Neural cell (in vitro differentiated cells): ENCODE measurements around the gene ARL8A. TPM values are rescaled to one million over a fixed set of nuclear protein-coding genes. Genes with fewer than 3 reads are reported as not detected.

Experiments used
- H2AFZ ChIP-seq: fragments of 200-600, 300-800 bp; sonication (generic), shearing (Covaris generic); 2 replicates; pipeline ENCODE4 v1.6.0; 2014; ENCODE audit warnings: low read depth, mild to moderate bottlenecking, antibody characterized with exemption, low read length, moderate library complexity
- H3F3A ChIP-seq: fragments of 200-600 bp; shearing (Covaris generic); 2 replicates; pipeline ENCODE4 v1.6.1; 2016; ENCODE audit warnings: mild to moderate bottlenecking, moderate library complexity, mixed read lengths, antibody characterized with exemption, low read length; ENCODE audit not compliant: insufficient read depth, poor library complexity, severe bottlenecking
- H3K27ac ChIP-seq: fragments of 200-600, 300-800 bp; sonication (generic), shearing (Covaris generic); 2 replicates; pipeline ENCODE4 v1.5.1; 2014; ENCODE audit warnings: mild to moderate bottlenecking, low read length, moderate library complexity
- H3K27me3 ChIP-seq: fragments of 300-800, 200-600 bp; sonication (generic), shearing (Covaris generic); 2 replicates; pipeline ENCODE4 v1.6.0; 2014; ENCODE audit warnings: mild to moderate bottlenecking, low read depth, low read length, moderate library complexity; ENCODE audit not compliant: insufficient read depth
- H3K36me3 ChIP-seq: fragments of 300-800, 200-600 bp; sonication (generic), shearing (Covaris generic); 2 replicates; pipeline ENCODE4 v1.5.1; 2014; ENCODE audit warnings: mild to moderate bottlenecking, antibody characterized with exemption, low read length, moderate library complexity; ENCODE audit not compliant: insufficient read depth
- H3K4me2 ChIP-seq: fragments of 300-800, 200-600 bp; sonication (generic), shearing (Covaris generic); 2 replicates; pipeline ENCODE4 v1.6.0; 2014; ENCODE audit warnings: mild to moderate bottlenecking, low read length
- H3K4me3 ChIP-seq: fragments of 300-800, 200-600 bp; sonication (generic), shearing (Covaris generic); 2 replicates; pipeline ENCODE4 v1.5.1; 2014; ENCODE audit warnings: mild to moderate bottlenecking, low read length, moderate library complexity
- H3K79me2 ChIP-seq: fragments of 200-600 bp; shearing (Covaris generic); replicated peaks from 2 replicates; pipeline ENCODE4 v1.6.0; 2014; ENCODE audit warnings: mild to moderate bottlenecking, low read length, moderate library complexity; ENCODE audit not compliant: insufficient read depth
- H3K9ac ChIP-seq: fragments of 300-800, 200-600 bp; sonication (generic), shearing (Covaris generic); 2 replicates; pipeline ENCODE4 v1.6.1; 2016; ENCODE audit warnings: mild to moderate bottlenecking, low read length, mixed read lengths
- H3K9me2 ChIP-seq: fragments of 200-600 bp; shearing (Covaris generic); 2 replicates; pipeline ENCODE4 v1.6.1; 2016; ENCODE audit warnings: mild to moderate bottlenecking, low read length, mixed read lengths; ENCODE audit not compliant: insufficient read depth
- H3K9me3 ChIP-seq: fragments of 200-600, 300-800 bp; sonication (generic), shearing (Covaris generic); 2 replicates; pipeline ENCODE4 v1.6.1; 2016; ENCODE audit warnings: mild to moderate bottlenecking, mixed run types, low read length, moderate library complexity, mixed read lengths
- H4K20me1 ChIP-seq: fragments of 200-600 bp; shearing (Covaris generic); 2 replicates; pipeline ENCODE4 v1.6.1; 2016; ENCODE audit warnings: mild to moderate bottlenecking, mixed run types; ENCODE audit not compliant: insufficient read depth
- POLR2AphosphoS5 ChIP-seq: IDR thresholded peaks from 2 replicates; pipeline ENCODE4 v1.6.1; 2012
- polyA plus RNA-seq: library from polyadenylated mRNA; depleted of rRNA; stranded (reverse); fragments of >200 nt; gene quantifications from 2 replicates; pipeline ENCODE4 v1.2.3, GENCODE V29; 2014
- small RNA-seq, 3 experiments: library from RNA; depleted of rRNA; stranded (forward); fragments of <200 nt; gene quantifications; one replicate each; pipeline ENCODE3, GENCODE V24; 2012
- TF ChIP-seq, protein P1 (sequence below): fragments of 450-650 bp; IDR thresholded peaks from 2 replicates; pipeline ENCODE4 v1.5.1; 2014; ENCODE audit warnings: antibody characterized with exemption, mild to moderate bottlenecking, moderate library complexity; ENCODE audit not compliant: poor library complexity, severe bottlenecking

Gene ARL8A
- polyA plus RNA-seq, 1 donor from 2014 or later = 89.4 TPM

DNA sequence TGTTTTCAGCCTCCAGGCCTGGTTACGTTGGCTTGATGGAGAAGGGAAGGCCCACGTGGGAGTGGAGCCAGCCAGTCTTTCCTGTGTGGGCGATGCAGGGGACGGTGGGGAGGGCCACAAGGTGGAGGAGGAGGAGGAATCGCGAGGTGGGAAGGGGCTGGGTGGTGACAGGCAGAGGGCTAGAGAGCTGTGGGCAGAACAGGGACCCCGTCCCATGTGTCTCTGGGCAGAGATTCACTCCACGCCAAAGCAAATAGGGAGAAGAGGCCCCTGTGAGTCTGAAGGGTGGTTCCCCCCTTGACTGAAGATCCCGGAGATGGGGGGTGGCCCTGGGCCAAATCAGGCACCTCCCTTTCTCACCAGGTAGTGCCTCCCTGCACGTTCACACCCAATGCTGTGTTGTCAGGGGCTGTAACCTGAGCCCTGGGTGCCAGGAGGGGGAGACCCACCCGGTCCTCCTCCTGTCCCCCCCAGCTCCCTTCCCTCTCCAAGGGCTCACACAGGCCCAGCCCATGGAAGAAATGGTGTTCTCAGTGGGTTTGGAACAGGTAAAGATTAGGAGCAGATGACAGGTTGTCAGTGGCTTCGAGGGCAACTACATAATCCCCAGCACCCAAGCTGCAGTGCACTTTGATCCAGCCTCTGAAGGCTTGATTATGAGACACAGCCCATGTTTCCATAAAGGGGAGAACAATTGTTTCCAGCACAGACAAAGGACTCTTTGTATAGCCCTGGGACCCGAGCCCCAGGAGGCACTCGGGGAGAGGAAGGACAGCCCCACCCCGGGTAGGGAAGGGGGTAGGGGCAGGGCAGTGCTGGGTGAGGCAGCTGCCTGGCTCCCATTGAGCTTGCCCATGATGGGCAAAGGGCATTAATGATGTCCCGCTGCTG lies 59.5 kb downstream of the ARL8A start:
- H2AFZ ChIP-seq = no peak overlapping the region
- H3F3A ChIP-seq = no peaks in the 10 kb centered on the region
- H3K9ac ChIP-seq = no peak overlapping the region
- H3K27ac ChIP-seq = no peak overlapping the region
- H3K79me2 ChIP-seq = no peaks in the 10 kb centered on the region
- H3K36me3 ChIP-seq = no peaks in the 10 kb centered on the region
- H3K27me3 ChIP-seq = no peaks in the 10 kb centered on the region
- H3K9me2 ChIP-seq = no peaks in the 10 kb centered on the region
- no peak overlapping the region for H3K4me2 ChIP-seq
- H3K9me3 ChIP-seq = no peaks in the 10 kb centered on the region
- H4K20me1 ChIP-seq = no peaks in the 10 kb centered on the region
- TF ChIP-seq POLR2AphosphoS5 = no peak
- TF ChIP-seq, protein P1, sequence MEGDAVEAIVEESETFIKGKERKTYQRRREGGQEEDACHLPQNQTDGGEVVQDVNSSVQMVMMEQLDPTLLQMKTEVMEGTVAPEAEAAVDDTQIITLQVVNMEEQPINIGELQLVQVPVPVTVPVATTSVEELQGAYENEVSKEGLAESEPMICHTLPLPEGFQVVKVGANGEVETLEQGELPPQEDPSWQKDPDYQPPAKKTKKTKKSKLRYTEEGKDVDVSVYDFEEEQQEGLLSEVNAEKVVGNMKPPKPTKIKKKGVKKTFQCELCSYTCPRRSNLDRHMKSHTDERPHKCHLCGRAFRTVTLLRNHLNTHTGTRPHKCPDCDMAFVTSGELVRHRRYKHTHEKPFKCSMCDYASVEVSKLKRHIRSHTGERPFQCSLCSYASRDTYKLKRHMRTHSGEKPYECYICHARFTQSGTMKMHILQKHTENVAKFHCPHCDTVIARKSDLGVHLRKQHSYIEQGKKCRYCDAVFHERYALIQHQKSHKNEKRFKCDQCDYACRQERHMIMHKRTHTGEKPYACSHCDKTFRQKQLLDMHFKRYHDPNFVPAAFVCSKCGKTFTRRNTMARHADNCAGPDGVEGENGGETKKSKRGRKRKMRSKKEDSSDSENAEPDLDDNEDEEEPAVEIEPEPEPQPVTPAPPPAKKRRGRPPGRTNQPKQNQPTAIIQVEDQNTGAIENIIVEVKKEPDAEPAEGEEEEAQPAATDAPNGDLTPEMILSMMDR = no peak
- no peak overlapping the region for H3K4me3 ChIP-seq

Small RNA genes lying within 50 kb of the gene (small RNA-seq; reads per million reads assigned to genes)
- 0 reads per million in 3 experiments for gene CRIP1P3

Other genes starting within 250 kb of the ARL8A start
- not detected in 2 replicates for gene LMOD1, start 198.2 kb downstream of the ARL8A start, polyA plus RNA-seq
- gene TIMM17A, start 189.2 kb downstream of the ARL8A start, polyA plus RNA-seq = 91.7 and 107 TPM in 2 replicates
- gene RNPEP, start 162.1 kb downstream of the ARL8A start, polyA plus RNA-seq = 33.1 and 44.7 TPM in 2 replicates
- gene ELF3, start 134.2 kb downstream of the ARL8A start, polyA plus RNA-seq = 0.22 and 0.26 TPM in 2 replicates
- not detected in 2 replicates for gene GPR37L1, start 21.8 kb downstream of the ARL8A start, polyA plus RNA-seq
- gene PTPN7, start 15.9 kb upstream of the ARL8A start, polyA plus RNA-seq = 2.1 TPM in 1 of 2 replicates, not detected in the other
- not detected in 2 replicates for gene LGR6, start 49.1 kb upstream of the ARL8A start, polyA plus RNA-seq
- 98.4 and 107 TPM in 2 replicates for gene UBE2T, start 197.2 kb upstream of the ARL8A start, polyA plus RNA-seq
- 7.6 and 9.8 TPM in 2 replicates for gene PPP1R12B, start 204.0 kb upstream of the ARL8A start, polyA plus RNA-seq